Esophagus squamous epithelium (tissue), 4 donors: ENCODE results near the gene CDK6.

Experiments used
- CTCF ChIP-seq, 6 experiments: fragments of 450-650 bp in 4 of 6; fragments of 200-600 bp in 2 of 6; sonication (generic) in 2 of 6; IDR thresholded peaks; one replicate each; pipeline ENCODE4 v1.5.1; 2016 to 2019; ENCODE audit warnings: antibody characterized with exemption in 6 of 6, mild to moderate bottlenecking in 4 of 6, moderate library complexity in 4 of 6
- POLR2A ChIP-seq, 4 donors: fragments of 450-650 bp; IDR thresholded peaks; one replicate each; pipeline ENCODE4 v1.6.1; 2017; ENCODE audit warnings: antibody characterized with exemption in 4 of 4, mild to moderate bottlenecking in 4 of 4, moderate library complexity in 3 of 4

- TF ChIP-seq CTCF (IDR thresholded peaks at IDR 0.05), result no peak
- TF ChIP-seq POLR2A (IDR thresholded peaks at IDR 0.05), result no peak
Observed at GRCh38 chr7:92560602-92561001, 275.8 kb downstream of the CDK6 start.
